HL-60 (cell line): ENCODE measurements around the gene WASHC3.

Source experiments
- CTCF ChIP-seq: IDR thresholded peaks from one replicate; pipeline ENCODE4 v1.5.1; 2011; ENCODE audit warnings: low read length, control low read depth, inconsistent platforms; ENCODE audit not compliant: insufficient read depth
- GABPA ChIP-seq: IDR thresholded peaks from 2 replicates; pipeline ENCODE4 v1.6.1; 2012; ENCODE audit warnings: low read depth
- POLR2AphosphoS5 ChIP-seq: IDR thresholded peaks from 2 replicates; pipeline ENCODE4 v1.6.1; 2012; ENCODE audit warnings: low read depth
- TF ChIP-seq, protein P1 (sequence below): IDR thresholded peaks from 2 replicates; pipeline ENCODE4 v1.6.1; 2012; ENCODE audit warnings: low read depth; ENCODE audit not compliant: insufficient replicate concordance

DNA sequence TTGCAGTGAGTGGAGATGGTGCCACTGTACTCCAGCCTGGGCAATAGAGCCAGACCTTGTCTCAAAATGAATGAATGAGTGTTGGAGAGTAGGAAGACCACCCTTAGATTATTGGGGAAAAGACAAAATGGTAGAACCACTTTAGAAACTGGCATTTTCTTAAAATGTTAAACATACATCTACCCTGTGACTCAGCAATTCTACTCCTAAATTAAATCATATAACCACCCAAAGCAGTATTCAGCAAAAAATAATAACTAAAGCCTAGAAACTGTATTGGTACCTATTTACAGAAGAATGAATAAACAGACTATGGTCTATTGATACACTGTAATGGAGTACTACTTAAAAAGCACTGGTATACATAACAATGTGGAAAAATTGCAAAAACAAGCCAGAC is 49.0 kb upstream of the WASHC3 start:
- TF ChIP-seq, protein P1, sequence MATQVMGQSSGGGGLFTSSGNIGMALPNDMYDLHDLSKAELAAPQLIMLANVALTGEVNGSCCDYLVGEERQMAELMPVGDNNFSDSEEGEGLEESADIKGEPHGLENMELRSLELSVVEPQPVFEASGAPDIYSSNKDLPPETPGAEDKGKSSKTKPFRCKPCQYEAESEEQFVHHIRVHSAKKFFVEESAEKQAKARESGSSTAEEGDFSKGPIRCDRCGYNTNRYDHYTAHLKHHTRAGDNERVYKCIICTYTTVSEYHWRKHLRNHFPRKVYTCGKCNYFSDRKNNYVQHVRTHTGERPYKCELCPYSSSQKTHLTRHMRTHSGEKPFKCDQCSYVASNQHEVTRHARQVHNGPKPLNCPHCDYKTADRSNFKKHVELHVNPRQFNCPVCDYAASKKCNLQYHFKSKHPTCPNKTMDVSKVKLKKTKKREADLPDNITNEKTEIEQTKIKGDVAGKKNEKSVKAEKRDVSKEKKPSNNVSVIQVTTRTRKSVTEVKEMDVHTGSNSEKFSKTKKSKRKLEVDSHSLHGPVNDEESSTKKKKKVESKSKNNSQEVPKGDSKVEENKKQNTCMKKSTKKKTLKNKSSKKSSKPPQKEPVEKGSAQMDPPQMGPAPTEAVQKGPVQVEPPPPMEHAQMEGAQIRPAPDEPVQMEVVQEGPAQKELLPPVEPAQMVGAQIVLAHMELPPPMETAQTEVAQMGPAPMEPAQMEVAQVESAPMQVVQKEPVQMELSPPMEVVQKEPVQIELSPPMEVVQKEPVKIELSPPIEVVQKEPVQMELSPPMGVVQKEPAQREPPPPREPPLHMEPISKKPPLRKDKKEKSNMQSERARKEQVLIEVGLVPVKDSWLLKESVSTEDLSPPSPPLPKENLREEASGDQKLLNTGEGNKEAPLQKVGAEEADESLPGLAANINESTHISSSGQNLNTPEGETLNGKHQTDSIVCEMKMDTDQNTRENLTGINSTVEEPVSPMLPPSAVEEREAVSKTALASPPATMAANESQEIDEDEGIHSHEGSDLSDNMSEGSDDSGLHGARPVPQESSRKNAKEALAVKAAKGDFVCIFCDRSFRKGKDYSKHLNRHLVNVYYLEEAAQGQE: no peak
- TF ChIP-seq CTCF: no peak
- no peak for TF ChIP-seq GABPA
- no peak for TF ChIP-seq POLR2AphosphoS5
